ENCODE results near the gene ALPP. TPM values are rescaled to one million over a fixed set of nuclear protein-coding genes. Genes with fewer than 3 reads are reported as not detected.
"Not testable (repeated sequence)": the region's sequence is repeated elsewhere in the genome, so short reads cannot be mapped to it uniquely, and the experiment has no call there.

The ALPP gene
- total and polyA plus RNA-seq, 2 donors (not counting 3 experiments of a cell fraction or from before 2014, with no cell fraction given), result not detected

- Histone ChIP-seq H2AFZ (ENCODE audit: low read depth, low read length) (no peak overlapping the region), H4K20me1 (replicated peaks; ENCODE audit: control insufficient read depth, extremely low read depth, insufficient read depth, low read length) (no peaks in the 10 kb centered on the region), H3K27me3 (ENCODE audit: control insufficient read depth in 2 of 2, insufficient read depth in 2 of 2, low read length in 2 of 2) (peaks cover 62 to 64% of the 10 kb centered on the region in 2 experiments), H3K79me2 (ENCODE audit: control insufficient read depth, insufficient read depth, low read length) (no peaks in the 10 kb centered on the region), H3K4me1 (ENCODE audit: control insufficient read depth, extremely low read depth, insufficient read depth, low read length) (no peaks in the 10 kb centered on the region), H3K9ac (replicated peaks; ENCODE audit: extremely low read depth, insufficient read depth, low read length) (no peak overlapping the region), H3K36me3 (ENCODE audit: control insufficient read depth in 2 of 2, extremely low read depth in 1 of 2, insufficient read depth in 2 of 2, low read length in 2 of 2) (no peaks in the 10 kb centered on the region), H3K9me1 (replicated peaks; ENCODE audit: control insufficient read depth, extremely low read depth, insufficient read depth, low read length) (no peaks in the 10 kb centered on the region), H3K4me2 (ENCODE audit: insufficient read depth, low read length) (no peak overlapping the region), H3K4me3 (replicated peaks in 1 of 3; ENCODE audit: insufficient read depth in 1 of 3, low read depth in 1 of 3, low read length in 3 of 3) (no peak overlapping the region), H3K9me3 (replicated peaks; ENCODE audit: control insufficient read depth, insufficient read depth, low read length) (no peaks in the 10 kb centered on the region), H3K27ac (ENCODE audit: insufficient read depth, low read depth, low read length) (no peak overlapping the region)
- FAIRE-seq (no peak), DNase-seq (ENCODE audit: low read depth, low spot score) (no peak)
- TF ChIP-seq FOS (IDR thresholded peaks at IDR 0.05; ENCODE audit: borderline replicate concordance, insufficient read depth, low read length) (no peak), EZH2 (IDR thresholded peaks at IDR 0.05; ENCODE audit: borderline replicate concordance, low read depth, low read length, severe bottlenecking) (no peak), JUN (IDR thresholded peaks at IDR 0.05; ENCODE audit: borderline replicate concordance, insufficient read depth, insufficient read length, low read depth) (no peak), MAX (IDR thresholded peaks at IDR 0.05; ENCODE audit: insufficient read depth, insufficient read length) (no peak), POLR2A (IDR thresholded peaks at IDR 0.05; ENCODE audit: low read depth, low read length) (no peak), GATA2 (IDR thresholded peaks at IDR 0.05; ENCODE audit: insufficient read depth, insufficient read length, low read depth, low read length) (no peak), MYC (IDR thresholded peaks at IDR 0.05; ENCODE audit: low read depth, low read length) (no peak), POLR2AphosphoS5 (IDR thresholded peaks at IDR 0.05; ENCODE audit: insufficient read depth, low read depth, low read length) (no peak), CTCF (IDR thresholded peaks at IDR 0.05; ENCODE audit: extremely low read depth in 1 of 2, insufficient read depth in 1 of 2, low read depth in 1 of 2, low read length in 2 of 2) (no peak)
- ChIA-PET POLR2A (no interaction called here), CTCF (interaction anchor here (1.0 kb wide), 1 partner anchor 20 kb away, joined by 3 read pairs; no protein-coding TSS in a partner anchor)
- no TSS peak for BruUV-seq (replicated peaks)
- dilution Hi-C loops (cut with MboI; ENCODE audit: extremely low pct_ligation_motif_present, low sequenced_read_pairs), result no loop called here
- intact Hi-C loops (cut with micrococcal nuclease), result no loop called here
Observed at GRCh38 chr2:232384466-232384865, 5.9 kb downstream of the ALPP start.

GRCh38 chr2:232385058-232385457 lies 6.5 kb downstream of the ALPP start:
- POLR2A ChIA-PET; H3K79me2 ChIP-seq (ENCODE audit: control insufficient read depth, insufficient read depth, low read length); dilution Hi-C loops (cut with MboI; ENCODE audit: extremely low pct_ligation_motif_present, low sequenced_read_pairs); H2AFZ ChIP-seq (ENCODE audit: low read depth, low read length); DNase-seq (ENCODE audit: low read depth, low spot score); H3K4me1 ChIP-seq (ENCODE audit: control insufficient read depth, extremely low read depth, insufficient read depth, low read length); H3K4me3 ChIP-seq (replicated peaks in 1 of 3; ENCODE audit: insufficient read depth in 1 of 3, low read depth in 1 of 3, low read length in 3 of 3); H4K20me1 ChIP-seq (replicated peaks; ENCODE audit: control insufficient read depth, extremely low read depth, insufficient read depth, low read length); H3K9me1 ChIP-seq (replicated peaks; ENCODE audit: control insufficient read depth, extremely low read depth, insufficient read depth, low read length); BruUV-seq (replicated peaks); H3K27ac ChIP-seq (ENCODE audit: insufficient read depth, low read depth, low read length); FAIRE-seq; H3K9ac ChIP-seq (replicated peaks; ENCODE audit: extremely low read depth, insufficient read depth, low read length); H3K9me3 ChIP-seq (replicated peaks; ENCODE audit: control insufficient read depth, insufficient read depth, low read length); H3K4me2 ChIP-seq (ENCODE audit: insufficient read depth, low read length); H3K36me3 ChIP-seq (ENCODE audit: control insufficient read depth in 2 of 2, extremely low read depth in 1 of 2, insufficient read depth in 2 of 2, low read length in 2 of 2); intact Hi-C loops (cut with micrococcal nuclease): not testable (repeated sequence)
- CTCF ChIA-PET, result interaction anchor here (1.0 kb wide), 1 partner anchor 21 kb away, joined by 3 read pairs; no protein-coding TSS in a partner anchor
- H3K27me3 ChIP-seq (ENCODE audit: control insufficient read depth in 2 of 2, insufficient read depth in 2 of 2, low read length in 2 of 2), result peaks cover 68 to 70% of the 10 kb centered on the region in 2 experiments
